HG03439 (cell line): ENCODE results near the gene ROM1.
A peak's percentile ranks its signal among the peaks of the same experiment; 100 is the strongest.
"Not testable (repeated sequence)": the region's sequence is repeated elsewhere in the genome, so short reads cannot be mapped to it uniquely, and the experiment has no call there.

Source experiments
- ATAC-seq: cut with Tn5 transposase; IDR thresholded peaks from one replicate; pipeline ENCODE4 v1.9.1; 2021; ENCODE audit warnings: mild to moderate bottlenecking, moderate library complexity; ENCODE audit not compliant: unreplicated experiment

ROM1 gene

DNA sequence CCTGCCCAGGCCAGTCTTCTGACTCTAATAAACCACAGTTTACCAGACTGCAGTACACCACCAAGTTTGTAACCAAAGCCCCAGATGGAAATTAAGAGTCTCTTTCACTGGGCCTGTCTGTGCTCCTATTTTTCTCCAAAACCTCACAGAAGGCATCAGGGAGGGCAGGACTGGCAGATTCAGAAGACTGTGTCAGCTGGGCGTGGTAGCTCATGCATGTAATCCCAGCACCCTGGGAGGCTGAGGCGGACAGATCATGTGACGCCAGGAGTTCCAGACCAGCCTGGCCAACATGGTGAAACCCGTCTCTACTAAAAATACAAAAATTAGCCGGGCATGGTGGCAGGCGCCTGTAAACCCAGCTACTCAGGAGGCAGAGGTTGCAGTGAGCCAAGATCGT is 27.7 kb upstream of the ROM1 start:
- not testable (repeated sequence) for ATAC-seq

DNA sequence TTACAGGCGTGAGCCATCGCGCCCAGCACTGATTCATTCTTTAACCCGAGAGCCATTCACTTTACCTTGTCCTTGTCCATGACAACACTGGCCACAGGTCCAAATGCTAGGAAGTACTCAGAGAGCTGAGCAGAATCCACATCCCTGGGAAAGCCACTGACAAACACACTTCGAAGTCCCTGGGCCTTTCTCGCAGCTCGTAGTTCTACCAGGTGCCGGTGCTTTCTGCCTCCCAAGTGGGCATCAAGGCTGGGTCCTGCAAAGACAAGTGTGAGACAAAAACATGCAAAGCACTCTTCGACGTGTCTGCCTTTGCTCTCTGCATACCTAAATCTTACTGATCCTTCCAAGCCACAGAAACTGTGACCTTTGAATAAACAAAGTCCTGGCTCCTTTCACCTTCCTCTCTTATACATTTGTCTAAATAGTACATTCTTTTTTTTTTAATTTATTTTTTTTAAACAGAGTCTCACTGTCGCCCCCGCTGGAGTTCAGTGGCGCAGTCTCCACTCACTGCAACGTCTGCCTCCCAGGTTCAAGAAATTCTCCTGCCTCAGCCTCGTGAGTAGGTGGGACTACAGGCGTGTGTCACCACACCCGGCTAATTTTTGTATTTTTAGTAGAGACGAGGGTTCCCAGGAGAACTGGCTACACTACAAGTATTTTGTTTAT is 24.0 kb upstream of the ROM1 start:
- ATAC-seq, result no peak

- peak; percentile 87 for ATAC-seq
Observed at GRCh38 chr11:62591448-62592145, 21.5 kb upstream of the ROM1 start, which contains the start of gene TUT1. Gene TUT1 (minus strand): TSS chr11:62591523. CDS start chr11:62591485, 38 bp downstream.

- ATAC-seq, result no peak
Observed at GRCh38 chr11:62592146-62592815, 20.8 kb upstream of the ROM1 start.

DNA sequence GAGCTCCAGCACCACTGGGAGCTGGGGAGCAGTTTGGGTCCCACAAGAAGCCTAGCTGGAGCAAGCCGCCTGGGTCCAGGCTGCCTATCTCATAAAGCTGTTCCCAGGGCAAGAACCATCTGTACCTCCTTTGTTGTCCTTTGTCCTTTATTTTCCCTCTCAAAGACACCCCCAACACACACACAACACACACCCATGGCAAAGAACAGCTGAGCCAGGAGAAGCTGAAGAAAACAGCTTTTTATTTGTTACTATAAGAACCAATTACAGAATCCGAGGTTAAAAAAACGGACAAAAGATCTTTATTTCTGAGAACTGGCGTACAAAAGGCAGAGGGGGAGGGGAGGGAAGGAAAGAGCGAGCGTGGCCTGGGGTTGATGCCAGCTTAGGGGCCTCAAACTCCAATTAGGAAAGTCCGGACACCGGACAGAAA is 20.1 kb upstream of the ROM1 start:
- no peak for ATAC-seq

DNA sequence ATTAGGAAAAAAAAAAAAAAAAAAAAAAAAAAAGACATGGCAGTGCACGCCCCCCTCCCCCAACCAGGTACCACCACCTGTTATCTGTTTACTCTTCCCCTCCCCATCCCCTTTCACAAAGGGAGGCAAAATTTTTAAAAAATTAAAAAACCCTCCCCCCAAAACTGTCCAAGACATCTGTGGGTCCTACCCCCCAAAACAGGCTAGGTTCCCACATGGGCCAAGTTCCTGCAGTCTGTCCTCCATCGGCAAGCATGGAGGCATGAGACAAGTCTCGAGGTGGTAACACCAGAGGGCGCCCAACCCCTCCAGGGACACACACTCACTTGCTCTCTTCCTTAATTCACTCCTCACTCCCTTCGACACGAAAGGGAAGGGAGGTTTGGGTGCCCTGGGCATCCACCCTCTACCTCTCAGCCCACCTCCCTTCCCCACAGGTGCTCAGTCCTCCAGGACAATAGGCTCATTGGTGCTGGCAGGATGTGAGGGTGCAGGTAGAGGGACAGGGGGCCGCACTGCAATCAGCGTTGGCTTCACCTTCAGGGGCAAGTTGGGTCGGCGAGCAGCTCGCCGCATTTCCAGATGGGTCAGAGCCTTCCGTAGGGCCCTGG is 19.5 kb upstream of the ROM1 start:
- ATAC-seq, result no peak

DNA sequence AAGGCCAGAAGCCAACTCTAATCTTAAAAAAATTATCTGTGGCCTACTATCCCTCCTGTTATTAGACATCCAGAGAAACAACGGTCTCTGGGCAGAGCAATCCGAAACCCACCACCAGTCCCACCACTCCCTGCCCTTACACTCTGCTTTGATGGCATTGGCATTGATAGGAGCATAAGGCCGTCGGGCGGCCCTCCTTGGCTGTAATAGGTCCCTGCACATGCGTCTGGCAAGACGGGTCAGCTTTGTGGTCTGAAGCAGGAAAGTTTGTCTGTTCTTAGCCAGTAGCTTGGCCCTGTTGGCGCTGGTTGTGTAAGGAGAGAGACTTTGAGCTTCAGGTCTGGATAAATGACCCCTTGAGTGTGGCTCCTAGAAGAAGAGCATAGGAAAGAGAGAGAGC is 17.9 kb upstream of the ROM1 start:
- no peak for ATAC-seq

DNA sequence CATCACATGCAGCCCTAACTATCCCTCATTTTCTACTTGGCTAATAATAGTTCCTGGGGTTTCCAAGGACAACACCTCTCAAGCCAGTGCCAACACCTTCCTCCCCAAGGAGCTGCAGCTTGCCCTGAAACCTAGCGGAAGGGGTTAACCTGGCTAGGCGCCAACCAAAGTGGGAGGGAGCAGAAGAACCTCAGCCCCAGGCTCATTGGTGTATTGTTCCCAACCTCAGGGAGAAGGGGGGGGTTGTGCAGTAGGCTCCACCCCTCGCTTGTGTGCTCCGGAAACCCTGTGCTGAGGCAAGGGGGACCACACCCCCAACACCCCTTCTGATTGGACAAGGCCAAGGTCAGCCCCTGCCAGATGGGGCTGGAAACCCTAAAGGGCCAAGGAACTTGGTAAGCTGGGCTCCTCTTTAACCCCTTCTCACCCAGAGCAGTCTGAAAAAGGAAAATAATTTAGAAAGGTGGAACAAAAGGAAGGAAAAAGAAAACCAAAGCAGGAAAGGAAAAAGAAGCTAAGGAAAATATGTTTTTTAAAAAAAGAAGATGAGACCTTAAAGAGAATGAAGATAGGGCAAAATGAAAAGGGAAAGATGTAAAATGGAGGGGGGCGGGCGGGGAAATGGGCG is 13.9 kb upstream of the ROM1 start:
- ATAC-seq, result peak; percentile 50

DNA sequence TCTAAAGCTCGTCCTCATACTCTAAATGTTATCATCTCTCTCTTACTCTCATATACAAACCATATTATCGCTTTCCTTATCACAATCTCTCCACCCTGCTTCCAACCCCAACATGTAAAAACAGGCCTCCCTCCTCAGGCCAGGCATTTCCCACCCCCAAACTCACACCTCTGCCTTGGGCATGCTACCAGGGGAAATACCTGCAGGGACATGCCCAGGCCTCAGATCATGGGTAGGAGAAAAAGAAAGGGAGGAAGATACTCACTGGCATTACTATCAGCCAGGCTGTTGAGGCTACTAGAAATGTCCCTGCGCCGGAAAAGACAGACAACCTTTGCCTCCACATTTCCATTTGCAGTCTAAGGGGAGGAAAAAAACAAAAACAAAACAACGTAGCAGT is 13.2 kb upstream of the ROM1 start:
- no peak for ATAC-seq

- ATAC-seq, result no peak
Observed at GRCh38 chr11:62600367-62601121, 12.5 kb upstream of the ROM1 start.

DNA sequence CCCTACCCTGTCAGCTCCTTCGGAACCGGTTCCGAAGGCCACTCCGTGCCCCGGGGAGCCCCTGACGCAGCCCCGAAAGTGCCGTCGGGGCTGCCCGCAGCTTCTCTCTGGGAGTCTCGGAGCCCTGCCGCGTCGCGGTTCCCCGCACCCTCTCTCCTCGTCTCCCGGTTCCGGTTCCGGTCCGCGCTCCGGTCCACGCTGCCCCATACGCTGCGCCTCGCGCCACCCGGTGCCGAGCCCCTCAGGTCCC is 12.0 kb upstream of the ROM1 start:
- peak; percentile 11 for ATAC-seq

DNA sequence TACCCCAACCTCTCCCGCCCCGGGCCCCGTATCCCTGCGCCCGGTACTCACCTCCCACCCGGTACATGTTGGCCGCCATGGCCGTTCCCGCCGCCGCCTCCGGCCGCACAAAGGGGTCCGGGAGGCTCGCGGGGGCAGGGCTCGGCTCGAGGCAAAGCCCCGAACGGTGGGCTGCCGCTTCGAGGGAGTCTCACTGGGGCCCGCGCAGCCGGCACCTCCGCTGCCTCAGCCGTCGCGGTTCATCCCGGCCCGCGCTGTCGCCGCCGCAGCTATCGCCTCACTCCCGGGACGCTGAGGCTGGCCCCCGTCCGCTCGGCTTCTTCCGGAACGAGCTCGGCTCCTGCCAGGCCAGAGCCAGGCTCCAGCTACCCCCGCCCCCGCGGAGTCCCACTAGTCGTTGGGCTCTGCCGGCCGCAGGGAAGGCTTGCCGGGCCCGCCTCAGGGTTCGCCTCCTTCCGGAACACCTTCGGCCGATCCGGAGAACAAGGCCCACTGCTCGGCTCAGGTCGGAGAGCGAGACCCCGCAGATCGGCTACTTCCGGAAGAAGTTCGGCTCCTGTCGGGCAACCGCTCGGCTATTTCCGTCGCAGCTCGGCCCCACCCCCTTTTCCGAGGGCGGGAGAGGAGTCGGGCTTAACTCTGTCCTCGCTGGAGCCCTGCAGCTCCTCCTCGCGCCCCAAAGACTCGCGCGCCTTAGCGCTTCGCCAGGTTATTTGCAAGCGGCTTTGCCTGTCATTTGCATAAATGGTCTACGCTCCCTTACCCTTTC is 11.5 kb upstream of the ROM1 start, which contains the start of gene MTA2:
TSS of gene MTA2 (minus strand) at position 494 of the 769 bp plus-strand sequence. CDS start at position 79, 415 bp downstream.
- ATAC-seq, result peak; percentile 73

DNA sequence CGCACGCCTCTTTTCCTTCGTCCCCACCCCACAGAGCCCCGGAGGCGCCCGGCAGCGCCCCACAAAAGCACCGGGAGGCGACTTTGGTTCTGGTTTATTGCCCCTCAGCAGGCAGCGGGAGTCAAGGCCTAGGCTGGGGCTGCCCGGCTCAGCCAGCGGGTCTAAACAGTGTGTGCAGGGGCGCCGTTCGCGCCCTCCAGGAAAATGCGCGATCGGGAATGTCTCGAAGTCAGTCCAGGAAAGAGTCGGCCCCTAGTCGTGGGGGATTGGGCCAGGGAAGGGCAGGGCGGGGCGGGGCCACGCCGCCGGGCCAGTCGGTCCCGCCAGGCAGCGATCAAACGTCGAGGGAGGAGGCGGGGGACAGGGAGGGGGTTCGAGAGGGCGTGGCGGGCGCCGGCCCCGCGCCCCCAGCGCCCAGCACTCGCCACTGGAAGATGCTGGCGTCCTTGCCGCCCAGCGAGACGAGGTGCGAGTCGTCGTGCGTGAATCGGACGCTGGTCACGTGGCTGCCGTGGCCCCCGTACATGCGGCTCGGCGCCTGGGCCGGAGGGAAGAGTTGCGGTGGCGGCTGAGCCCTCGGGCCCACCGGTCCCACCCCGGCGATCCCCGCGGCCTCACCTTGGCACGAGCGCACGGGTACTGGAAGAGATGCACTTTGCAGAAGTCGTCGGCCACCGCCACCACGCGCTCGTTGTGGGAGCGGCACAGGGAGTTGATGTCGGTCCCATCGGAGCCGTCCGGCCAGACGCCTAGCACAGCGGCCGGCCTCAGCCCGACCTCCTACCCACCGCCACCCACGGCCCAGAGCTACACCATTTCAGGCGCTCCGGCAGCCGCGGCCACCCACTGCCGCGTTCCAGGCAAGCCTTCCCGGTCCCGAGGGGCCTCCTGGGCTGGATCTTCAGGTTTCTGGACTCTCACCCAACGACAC is 10.7 kb upstream of the ROM1 start:
- no peak for ATAC-seq

DNA sequence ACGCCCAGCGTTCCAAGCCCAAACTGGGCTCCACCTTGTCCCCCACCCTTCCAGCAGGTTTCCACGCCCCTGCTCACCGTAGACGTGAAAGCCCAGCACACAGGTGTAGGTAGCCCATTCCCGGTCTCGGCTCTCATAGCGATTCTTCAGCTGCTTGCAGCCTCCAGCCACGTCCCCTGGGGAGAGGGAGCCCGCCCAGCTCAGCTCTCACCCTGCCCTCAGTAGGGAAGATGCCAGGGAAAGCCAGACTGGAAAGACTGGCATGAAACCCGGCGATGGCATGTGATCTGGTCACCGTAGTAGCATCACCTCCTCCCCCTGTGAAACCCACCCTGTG is 10.0 kb upstream of the ROM1 start:
- ATAC-seq, result no peak

- ATAC-seq, result no peak
Observed at GRCh38 chr11:62603776-62604299, 9.2 kb upstream of the ROM1 start.

GRCh38 chr11:62604460-62605120 is 8.5 kb upstream of the ROM1 start:
- ATAC-seq, result no peak

DNA sequence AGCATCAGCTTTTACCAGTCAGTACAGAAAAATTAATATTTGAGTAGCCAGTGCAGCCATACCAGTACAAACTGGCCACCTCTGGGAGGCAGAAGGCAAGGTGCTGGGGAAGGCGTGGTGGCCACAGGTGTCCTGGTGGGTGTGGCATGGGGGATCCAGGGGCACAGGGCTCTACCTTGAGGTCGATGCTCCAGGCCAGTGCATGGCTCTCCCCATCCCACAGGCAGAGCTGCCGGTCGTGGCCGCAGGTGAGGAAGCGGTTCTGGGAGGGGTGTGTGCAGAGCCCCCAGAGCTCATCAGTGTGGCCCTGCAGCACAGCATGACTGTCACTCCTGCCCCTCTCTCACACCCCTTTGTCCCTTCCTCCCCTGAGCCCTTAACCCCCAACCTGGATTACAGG is 7.6 kb upstream of the ROM1 start:
- ATAC-seq, result no peak

DNA sequence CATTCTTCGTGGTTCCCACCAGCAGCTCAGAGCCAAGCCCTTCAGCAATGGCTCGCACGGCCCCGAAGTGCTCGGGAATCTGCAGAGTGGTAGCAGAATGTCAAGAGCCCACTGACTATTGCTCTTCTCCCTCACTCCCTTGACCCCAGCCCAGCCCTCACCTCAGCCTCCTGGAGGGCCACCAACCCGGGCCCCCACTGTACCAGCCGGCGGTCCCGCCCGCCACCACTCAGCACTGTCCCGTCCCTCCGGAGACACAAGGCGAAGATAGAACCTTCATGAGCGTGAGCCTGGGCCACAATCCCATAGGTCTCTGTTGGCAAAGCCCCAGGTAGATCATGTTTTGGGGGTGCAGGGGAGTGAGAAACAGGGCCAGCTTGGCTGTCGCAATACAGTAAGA is 7.2 kb upstream of the ROM1 start:
- no peak for ATAC-seq
